ENCODE data around the gene NUCB1. TPM values are rescaled to one million over a fixed set of nuclear protein-coding genes. Genes with fewer than 3 reads are reported as not detected.
A peak's percentile ranks its signal among the peaks of the same experiment; 100 is the strongest.

The NUCB1 gene
- total and polyA plus RNA-seq, 9 of the 15 experiments (the other 6 are each of a cell fraction or from before 2014, with no cell fraction given), result 3.1 to 153 (median 71.7) TPM

DNA sequence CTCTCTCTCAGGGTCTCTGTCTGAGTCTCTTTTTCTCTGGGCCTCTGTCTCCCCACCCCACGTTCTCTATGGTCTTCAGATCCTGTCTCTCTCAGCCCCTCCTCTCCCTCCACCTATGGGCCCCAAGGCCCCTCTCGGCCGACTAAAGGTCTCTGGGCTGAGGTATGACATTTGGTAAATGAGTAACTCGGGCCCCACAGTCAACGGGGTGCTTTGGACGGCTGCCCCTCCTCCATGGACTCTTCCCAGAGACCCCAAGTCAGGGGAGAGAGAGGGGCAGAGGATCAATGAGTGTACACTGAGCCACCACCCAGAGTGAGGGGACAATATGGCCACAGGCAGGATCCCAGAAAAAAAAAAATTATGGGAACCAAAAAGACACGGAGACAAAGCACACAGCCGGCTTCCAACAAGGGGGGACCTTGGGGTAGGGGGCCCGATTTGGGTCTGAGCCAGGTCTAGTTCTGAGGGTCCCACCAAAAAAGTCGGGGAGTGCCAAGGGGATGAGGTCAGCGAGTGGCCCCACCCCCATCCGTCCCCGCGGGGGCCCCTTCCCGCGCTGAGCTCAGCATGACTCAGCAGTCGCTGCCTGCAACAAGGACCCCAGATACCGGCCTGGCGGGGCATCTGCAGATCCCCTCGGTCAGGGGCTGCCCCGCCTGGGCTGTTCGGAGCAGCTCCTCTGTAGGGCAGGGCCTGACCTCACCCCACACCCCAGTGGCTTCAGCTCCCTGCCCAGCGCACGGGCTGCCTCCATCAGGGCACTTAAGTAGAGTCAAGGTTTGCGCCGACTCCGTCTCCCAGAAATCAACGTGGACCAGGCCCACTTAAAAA is 63.5 kb downstream of the NUCB1 start (continued):
- TF ChIP-seq, protein P1, sequence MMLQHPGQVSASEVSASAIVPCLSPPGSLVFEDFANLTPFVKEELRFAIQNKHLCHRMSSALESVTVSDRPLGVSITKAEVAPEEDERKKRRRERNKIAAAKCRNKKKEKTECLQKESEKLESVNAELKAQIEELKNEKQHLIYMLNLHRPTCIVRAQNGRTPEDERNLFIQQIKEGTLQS (IDR thresholded peaks at IDR 0.05), result peak; percentile 98
- TF ChIP-seq, protein P1 (CRISPR knock-in tag; conservative IDR thresholded peaks at IDR 0.05), result peak; percentile 95
- TF ChIP-seq THRAP3 (IDR thresholded peaks at IDR 0.05; ENCODE audit: borderline replicate concordance) (no peak), SIN3A (IDR thresholded peaks at IDR 0.05; ENCODE audit: borderline replicate concordance in 2 of 2, control insufficient read depth in 1 of 2, low read depth in 2 of 2, low read length in 2 of 2) (no peak; a peak in 1 of 4 replicates), ZNF780A (CRISPR knock-in tag; IDR thresholded peaks at IDR 0.05) (no peak), RBBP5 (IDR thresholded peaks at IDR 0.05; ENCODE audit: borderline replicate concordance, insufficient read depth, low read length, poor library complexity, severe bottlenecking) (peak; percentile 35), TCF3 (CRISPR knock-in tag; IDR thresholded peaks at IDR 0.05) (peak; percentile 33; the same call in 1 of the 2 replicates), ZNF584 (CRISPR knock-in tag; IDR thresholded peaks at IDR 0.05; ENCODE audit: low read depth) (peak; percentile 22; the same call in 1 of the 2 replicates), ILF3 (IDR thresholded peaks at IDR 0.05; ENCODE audit: borderline replicate concordance) (no peak), NFIC (IDR thresholded peaks at IDR 0.05) (peak; percentile 83), ZNF668 (CRISPR knock-in tag; IDR thresholded peaks at IDR 0.05) (no peak)
- TF ChIP-seq, protein P2, sequence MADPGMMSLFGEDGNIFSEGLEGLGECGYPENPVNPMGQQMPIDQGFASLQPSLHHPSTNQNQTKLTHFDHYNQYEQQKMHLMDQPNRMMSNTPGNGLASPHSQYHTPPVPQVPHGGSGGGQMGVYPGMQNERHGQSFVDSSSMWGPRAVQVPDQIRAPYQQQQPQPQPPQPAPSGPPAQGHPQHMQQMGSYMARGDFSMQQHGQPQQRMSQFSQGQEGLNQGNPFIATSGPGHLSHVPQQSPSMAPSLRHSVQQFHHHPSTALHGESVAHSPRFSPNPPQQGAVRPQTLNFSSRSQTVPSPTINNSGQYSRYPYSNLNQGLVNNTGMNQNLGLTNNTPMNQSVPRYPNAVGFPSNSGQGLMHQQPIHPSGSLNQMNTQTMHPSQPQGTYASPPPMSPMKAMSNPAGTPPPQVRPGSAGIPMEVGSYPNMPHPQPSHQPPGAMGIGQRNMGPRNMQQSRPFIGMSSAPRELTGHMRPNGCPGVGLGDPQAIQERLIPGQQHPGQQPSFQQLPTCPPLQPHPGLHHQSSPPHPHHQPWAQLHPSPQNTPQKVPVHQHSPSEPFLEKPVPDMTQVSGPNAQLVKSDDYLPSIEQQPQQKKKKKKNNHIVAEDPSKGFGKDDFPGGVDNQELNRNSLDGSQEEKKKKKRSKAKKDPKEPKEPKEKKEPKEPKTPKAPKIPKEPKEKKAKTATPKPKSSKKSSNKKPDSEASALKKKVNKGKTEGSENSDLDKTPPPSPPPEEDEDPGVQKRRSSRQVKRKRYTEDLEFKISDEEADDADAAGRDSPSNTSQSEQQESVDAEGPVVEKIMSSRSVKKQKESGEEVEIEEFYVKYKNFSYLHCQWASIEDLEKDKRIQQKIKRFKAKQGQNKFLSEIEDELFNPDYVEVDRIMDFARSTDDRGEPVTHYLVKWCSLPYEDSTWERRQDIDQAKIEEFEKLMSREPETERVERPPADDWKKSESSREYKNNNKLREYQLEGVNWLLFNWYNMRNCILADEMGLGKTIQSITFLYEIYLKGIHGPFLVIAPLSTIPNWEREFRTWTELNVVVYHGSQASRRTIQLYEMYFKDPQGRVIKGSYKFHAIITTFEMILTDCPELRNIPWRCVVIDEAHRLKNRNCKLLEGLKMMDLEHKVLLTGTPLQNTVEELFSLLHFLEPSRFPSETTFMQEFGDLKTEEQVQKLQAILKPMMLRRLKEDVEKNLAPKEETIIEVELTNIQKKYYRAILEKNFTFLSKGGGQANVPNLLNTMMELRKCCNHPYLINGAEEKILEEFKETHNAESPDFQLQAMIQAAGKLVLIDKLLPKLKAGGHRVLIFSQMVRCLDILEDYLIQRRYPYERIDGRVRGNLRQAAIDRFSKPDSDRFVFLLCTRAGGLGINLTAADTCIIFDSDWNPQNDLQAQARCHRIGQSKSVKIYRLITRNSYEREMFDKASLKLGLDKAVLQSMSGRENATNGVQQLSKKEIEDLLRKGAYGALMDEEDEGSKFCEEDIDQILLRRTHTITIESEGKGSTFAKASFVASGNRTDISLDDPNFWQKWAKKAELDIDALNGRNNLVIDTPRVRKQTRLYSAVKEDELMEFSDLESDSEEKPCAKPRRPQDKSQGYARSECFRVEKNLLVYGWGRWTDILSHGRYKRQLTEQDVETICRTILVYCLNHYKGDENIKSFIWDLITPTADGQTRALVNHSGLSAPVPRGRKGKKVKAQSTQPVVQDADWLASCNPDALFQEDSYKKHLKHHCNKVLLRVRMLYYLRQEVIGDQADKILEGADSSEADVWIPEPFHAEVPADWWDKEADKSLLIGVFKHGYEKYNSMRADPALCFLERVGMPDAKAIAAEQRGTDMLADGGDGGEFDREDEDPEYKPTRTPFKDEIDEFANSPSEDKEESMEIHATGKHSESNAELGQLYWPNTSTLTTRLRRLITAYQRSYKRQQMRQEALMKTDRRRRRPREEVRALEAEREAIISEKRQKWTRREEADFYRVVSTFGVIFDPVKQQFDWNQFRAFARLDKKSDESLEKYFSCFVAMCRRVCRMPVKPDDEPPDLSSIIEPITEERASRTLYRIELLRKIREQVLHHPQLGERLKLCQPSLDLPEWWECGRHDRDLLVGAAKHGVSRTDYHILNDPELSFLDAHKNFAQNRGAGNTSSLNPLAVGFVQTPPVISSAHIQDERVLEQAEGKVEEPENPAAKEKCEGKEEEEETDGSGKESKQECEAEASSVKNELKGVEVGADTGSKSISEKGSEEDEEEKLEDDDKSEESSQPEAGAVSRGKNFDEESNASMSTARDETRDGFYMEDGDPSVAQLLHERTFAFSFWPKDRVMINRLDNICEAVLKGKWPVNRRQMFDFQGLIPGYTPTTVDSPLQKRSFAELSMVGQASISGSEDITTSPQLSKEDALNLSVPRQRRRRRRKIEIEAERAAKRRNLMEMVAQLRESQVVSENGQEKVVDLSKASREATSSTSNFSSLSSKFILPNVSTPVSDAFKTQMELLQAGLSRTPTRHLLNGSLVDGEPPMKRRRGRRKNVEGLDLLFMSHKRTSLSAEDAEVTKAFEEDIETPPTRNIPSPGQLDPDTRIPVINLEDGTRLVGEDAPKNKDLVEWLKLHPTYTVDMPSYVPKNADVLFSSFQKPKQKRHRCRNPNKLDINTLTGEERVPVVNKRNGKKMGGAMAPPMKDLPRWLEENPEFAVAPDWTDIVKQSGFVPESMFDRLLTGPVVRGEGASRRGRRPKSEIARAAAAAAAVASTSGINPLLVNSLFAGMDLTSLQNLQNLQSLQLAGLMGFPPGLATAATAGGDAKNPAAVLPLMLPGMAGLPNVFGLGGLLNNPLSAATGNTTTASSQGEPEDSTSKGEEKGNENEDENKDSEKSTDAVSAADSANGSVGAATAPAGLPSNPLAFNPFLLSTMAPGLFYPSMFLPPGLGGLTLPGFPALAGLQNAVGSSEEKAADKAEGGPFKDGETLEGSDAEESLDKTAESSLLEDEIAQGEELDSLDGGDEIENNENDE (IDR thresholded peaks at IDR 0.05; ENCODE audit: low read depth, low read length), result no peak
- TF ChIP-seq, protein P3, sequence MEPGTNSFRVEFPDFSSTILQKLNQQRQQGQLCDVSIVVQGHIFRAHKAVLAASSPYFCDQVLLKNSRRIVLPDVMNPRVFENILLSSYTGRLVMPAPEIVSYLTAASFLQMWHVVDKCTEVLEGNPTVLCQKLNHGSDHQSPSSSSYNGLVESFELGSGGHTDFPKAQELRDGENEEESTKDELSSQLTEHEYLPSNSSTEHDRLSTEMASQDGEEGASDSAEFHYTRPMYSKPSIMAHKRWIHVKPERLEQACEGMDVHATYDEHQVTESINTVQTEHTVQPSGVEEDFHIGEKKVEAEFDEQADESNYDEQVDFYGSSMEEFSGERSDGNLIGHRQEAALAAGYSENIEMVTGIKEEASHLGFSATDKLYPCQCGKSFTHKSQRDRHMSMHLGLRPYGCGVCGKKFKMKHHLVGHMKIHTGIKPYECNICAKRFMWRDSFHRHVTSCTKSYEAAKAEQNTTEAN (CRISPR knock-in tag; IDR thresholded peaks at IDR 0.05), result no peak
